Prostate gland (tissue), 2 donors: ENCODE results near the gene FCN1.

Experiments used
- POLR2A ChIP-seq: fragments of 450-650 bp; IDR thresholded peaks from one replicate; pipeline ENCODE4 v1.6.1; 2016; ENCODE audit warnings: antibody characterized with exemption, mild to moderate bottlenecking
- TF ChIP-seq, protein P1 (sequence below), 4 experiments: fragments of 200-600 bp in 2 of 4; fragments of 450-650 bp in 2 of 4; sonication (generic) in 2 of 4; IDR thresholded peaks; 1 replicate in 3 of 4; 2 replicates in 1 of 4; pipeline ENCODE4 v1.5.1; 2016 to 2019; ENCODE audit warnings: antibody characterized with exemption in 4 of 4, mild to moderate bottlenecking in 2 of 4, moderate library complexity in 2 of 4

DNA sequence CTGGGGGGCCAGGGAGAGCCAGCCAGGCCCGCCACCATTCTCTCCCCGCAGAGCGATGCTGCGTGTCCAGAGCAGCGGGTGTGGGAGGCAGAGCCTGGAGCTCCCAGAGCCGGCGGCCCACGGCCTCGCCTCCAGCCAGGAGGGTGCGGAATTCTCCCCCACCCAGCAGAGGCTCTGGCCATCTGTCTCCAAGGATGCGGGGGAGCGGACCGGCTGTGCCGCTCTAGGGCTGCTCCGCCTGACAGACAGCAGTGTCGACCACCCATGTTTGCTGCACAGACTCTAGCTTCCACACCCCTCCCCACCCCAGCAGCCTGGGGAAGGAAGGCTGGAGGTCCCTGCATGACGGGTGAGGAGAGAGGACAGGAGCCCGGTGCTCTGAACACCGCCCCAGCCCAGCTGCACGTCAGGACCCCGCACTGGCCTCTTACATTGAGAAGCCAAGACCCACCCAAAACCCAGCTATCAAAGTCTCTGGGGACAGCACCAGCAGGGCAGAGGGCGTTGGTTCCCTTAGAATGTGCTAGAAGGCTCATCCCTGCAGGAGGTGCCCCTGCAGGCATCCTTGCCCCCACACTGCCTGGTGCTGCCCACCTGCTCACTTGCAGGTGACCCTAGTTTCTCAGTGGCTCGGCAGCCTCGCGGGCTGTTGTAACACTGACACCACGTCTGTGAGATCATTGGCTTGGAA is 29.7 kb upstream of the FCN1 start:
- TF ChIP-seq, protein P1, sequence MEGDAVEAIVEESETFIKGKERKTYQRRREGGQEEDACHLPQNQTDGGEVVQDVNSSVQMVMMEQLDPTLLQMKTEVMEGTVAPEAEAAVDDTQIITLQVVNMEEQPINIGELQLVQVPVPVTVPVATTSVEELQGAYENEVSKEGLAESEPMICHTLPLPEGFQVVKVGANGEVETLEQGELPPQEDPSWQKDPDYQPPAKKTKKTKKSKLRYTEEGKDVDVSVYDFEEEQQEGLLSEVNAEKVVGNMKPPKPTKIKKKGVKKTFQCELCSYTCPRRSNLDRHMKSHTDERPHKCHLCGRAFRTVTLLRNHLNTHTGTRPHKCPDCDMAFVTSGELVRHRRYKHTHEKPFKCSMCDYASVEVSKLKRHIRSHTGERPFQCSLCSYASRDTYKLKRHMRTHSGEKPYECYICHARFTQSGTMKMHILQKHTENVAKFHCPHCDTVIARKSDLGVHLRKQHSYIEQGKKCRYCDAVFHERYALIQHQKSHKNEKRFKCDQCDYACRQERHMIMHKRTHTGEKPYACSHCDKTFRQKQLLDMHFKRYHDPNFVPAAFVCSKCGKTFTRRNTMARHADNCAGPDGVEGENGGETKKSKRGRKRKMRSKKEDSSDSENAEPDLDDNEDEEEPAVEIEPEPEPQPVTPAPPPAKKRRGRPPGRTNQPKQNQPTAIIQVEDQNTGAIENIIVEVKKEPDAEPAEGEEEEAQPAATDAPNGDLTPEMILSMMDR (IDR thresholded peaks at IDR 0.05): no peak
- TF ChIP-seq POLR2A: no peak
